ENCODE measurements around the gene CKLF.

The CKLF gene

GRCh38 chr16:66572356-66572755, 20.0 kb downstream of the CKLF start:
- Histone ChIP-seq H3F3A (ENCODE audit: insufficient read depth) (peaks cover 10% of the 10 kb centered on the region; the same call in 1 of the 2 replicates), H3K36me3 (ENCODE audit: low read length) (peaks cover 8% of the 10 kb centered on the region; the same call in 1 of the 2 replicates)
- TF ChIP-seq CTCF (IDR thresholded peaks at IDR 0.05; ENCODE audit: insufficient read depth, low read length, poor library complexity, severe bottlenecking) (no peak), EZH2phosphoT487 (conservative IDR thresholded peaks at IDR 0.05; ENCODE audit: low read length) (no peak)

GRCh38 chr16:66574081-66574480, 21.7 kb downstream of the CKLF start:
- no peaks in the 10 kb centered on the region for H3K79me2 ChIP-seq (ENCODE audit: insufficient read depth, low read length)
- H3K27me3 ChIP-seq (ENCODE audit: low read length) = no peaks in the 10 kb centered on the region
- peaks cover 1% of the 10 kb centered on the region; the same call in 1 of the 2 replicates for H3K36me3 ChIP-seq (ENCODE audit: low read length)
- no peak overlapping the region for H3K4me2 ChIP-seq (ENCODE audit: low read depth, low read length, poor library complexity, severe bottlenecking)
- H4K20me1 ChIP-seq (ENCODE audit: low read depth, low read length) = no peaks in the 10 kb centered on the region
- no peak overlapping the region for H3K27ac ChIP-seq (ENCODE audit: low read depth, low read length)
- H3K9me3 ChIP-seq (ENCODE audit: insufficient read depth, low read length) = no peaks in the 10 kb centered on the region
- peaks cover 7% of the 10 kb centered on the region; the same call in 1 of the 2 replicates for H3F3A ChIP-seq (ENCODE audit: insufficient read depth)
- no peak overlapping the region for H2AFZ ChIP-seq (ENCODE audit: low read depth, low read length, severe bottlenecking)
- no peak overlapping the region for H3K9ac ChIP-seq (ENCODE audit: low read length)
- TF ChIP-seq CTCF (IDR thresholded peaks at IDR 0.05; ENCODE audit: insufficient read depth, low read length, poor library complexity, severe bottlenecking) = no peak
- TF ChIP-seq EZH2phosphoT487 (conservative IDR thresholded peaks at IDR 0.05; ENCODE audit: low read length) = no peak
- no peaks in the 10 kb centered on the region for H3K9me2 ChIP-seq (replicated peaks; ENCODE audit: insufficient read depth, low read length)
- no peak overlapping the region for H3K4me3 ChIP-seq (ENCODE audit: insufficient read depth, low read length, poor library complexity, severe bottlenecking)

More at GRCh38 chr16:66572356-66572755, 20.0 kb downstream of the CKLF start:
- H2AFZ ChIP-seq (ENCODE audit: low read depth, low read length, severe bottlenecking) = no peak overlapping the region
- no peaks in the 10 kb centered on the region for H3K27me3 ChIP-seq (ENCODE audit: low read length)
- no peak overlapping the region for H3K9ac ChIP-seq (ENCODE audit: low read length)
- no peaks in the 10 kb centered on the region for H4K20me1 ChIP-seq (ENCODE audit: low read depth, low read length)
- H3K9me2 ChIP-seq (replicated peaks; ENCODE audit: insufficient read depth, low read length) = no peaks in the 10 kb centered on the region
- no peak overlapping the region for H3K4me2 ChIP-seq (ENCODE audit: low read depth, low read length, poor library complexity, severe bottlenecking)
- no peaks in the 10 kb centered on the region for H3K79me2 ChIP-seq (ENCODE audit: insufficient read depth, low read length)
- no peak overlapping the region for H3K27ac ChIP-seq (ENCODE audit: low read depth, low read length)
- H3K4me3 ChIP-seq (ENCODE audit: insufficient read depth, low read length, poor library complexity, severe bottlenecking) = no peak overlapping the region
- no peaks in the 10 kb centered on the region for H3K9me3 ChIP-seq (ENCODE audit: insufficient read depth, low read length)

- H2AFZ ChIP-seq (ENCODE audit: low read depth, low read length, severe bottlenecking) = no peak overlapping the region
- no peak overlapping the region for H3K4me3 ChIP-seq (ENCODE audit: insufficient read depth, low read length, poor library complexity, severe bottlenecking)
- H3K9me3 ChIP-seq (ENCODE audit: insufficient read depth, low read length) = no peaks in the 10 kb centered on the region
- H4K20me1 ChIP-seq (ENCODE audit: low read depth, low read length) = no peaks in the 10 kb centered on the region
- no peak overlapping the region for H3K27ac ChIP-seq (ENCODE audit: low read depth, low read length)
- peaks cover 2% of the 10 kb centered on the region; the same call in 1 of the 2 replicates for H3F3A ChIP-seq (ENCODE audit: insufficient read depth)
- no peak for TF ChIP-seq CTCF (IDR thresholded peaks at IDR 0.05; ENCODE audit: insufficient read depth, low read length, poor library complexity, severe bottlenecking)
- no peak for TF ChIP-seq EZH2phosphoT487 (conservative IDR thresholded peaks at IDR 0.05; ENCODE audit: low read length)
- no peaks in the 10 kb centered on the region for H3K79me2 ChIP-seq (ENCODE audit: insufficient read depth, low read length)
- no peak overlapping the region for H3K4me2 ChIP-seq (ENCODE audit: low read depth, low read length, poor library complexity, severe bottlenecking)
- H3K36me3 ChIP-seq (ENCODE audit: low read length) = no peaks in the 10 kb centered on the region
- H3K9ac ChIP-seq (ENCODE audit: low read length) = no peak overlapping the region
- no peaks in the 10 kb centered on the region for H3K9me2 ChIP-seq (replicated peaks; ENCODE audit: insufficient read depth, low read length)
- no peaks in the 10 kb centered on the region for H3K27me3 ChIP-seq (ENCODE audit: low read length)
These were observed 22.2 kb downstream of the CKLF start for GRCh38 chr16:66574531-66574930.
